Rectal smooth muscle tissue (tissue), 1 donor: ENCODE measurements around the gene SLC20A1.

Experiments used
- H3K27ac ChIP-seq: one replicate; pipeline ENCODE4 v1.7.0; 2013; ENCODE audit warnings: low read depth, low read length, inconsistent platforms
- H3K27me3 ChIP-seq: one replicate; pipeline ENCODE4 v1.7.0; 2013; ENCODE audit warnings: low read length; ENCODE audit not compliant: control insufficient read depth, insufficient read depth
- H3K36me3 ChIP-seq: one replicate; pipeline ENCODE4 v1.7.0; 2013; ENCODE audit warnings: low read length; ENCODE audit not compliant: control insufficient read depth, insufficient read depth
- H3K4me1 ChIP-seq: one replicate; pipeline ENCODE4 v1.7.0; 2013; ENCODE audit warnings: low read length; ENCODE audit not compliant: control insufficient read depth, insufficient read depth
- H3K4me3 ChIP-seq: one replicate; pipeline ENCODE4 v1.7.0; 2013; ENCODE audit warnings: low read length
- H3K9ac ChIP-seq: one replicate; pipeline ENCODE4 v1.7.0; 2013; ENCODE audit warnings: low read length

The SLC20A1 gene

DNA sequence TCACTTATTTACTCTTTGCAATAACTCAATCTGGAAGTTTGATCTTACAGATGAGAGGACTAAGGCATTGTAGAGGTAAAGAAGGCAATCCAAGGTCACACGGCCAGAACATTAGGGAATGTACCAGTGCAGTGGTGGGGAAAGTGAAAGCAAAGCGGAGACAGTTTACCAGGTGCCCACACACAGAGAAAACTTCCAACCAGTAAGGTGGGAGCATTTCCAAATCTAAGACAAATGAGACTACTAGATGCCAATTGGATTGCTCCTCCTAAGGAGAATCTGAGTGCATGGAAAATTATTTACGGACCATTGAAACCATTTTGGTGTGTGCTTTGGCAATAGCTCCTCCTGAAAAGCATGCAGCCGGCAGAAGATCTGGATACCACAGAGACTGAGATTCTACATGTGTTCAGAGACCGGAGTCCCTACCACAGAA, 34.9 kb downstream of the SLC20A1 start:
- H3K4me3 ChIP-seq = no peak overlapping the region
- H3K27ac ChIP-seq = no peak overlapping the region
- H3K9ac ChIP-seq = no peak overlapping the region
- H3K4me1 ChIP-seq = peaks cover 3% of the 10 kb centered on the region
- no peaks in the 10 kb centered on the region for H3K36me3 ChIP-seq
- no peaks in the 10 kb centered on the region for H3K27me3 ChIP-seq

DNA sequence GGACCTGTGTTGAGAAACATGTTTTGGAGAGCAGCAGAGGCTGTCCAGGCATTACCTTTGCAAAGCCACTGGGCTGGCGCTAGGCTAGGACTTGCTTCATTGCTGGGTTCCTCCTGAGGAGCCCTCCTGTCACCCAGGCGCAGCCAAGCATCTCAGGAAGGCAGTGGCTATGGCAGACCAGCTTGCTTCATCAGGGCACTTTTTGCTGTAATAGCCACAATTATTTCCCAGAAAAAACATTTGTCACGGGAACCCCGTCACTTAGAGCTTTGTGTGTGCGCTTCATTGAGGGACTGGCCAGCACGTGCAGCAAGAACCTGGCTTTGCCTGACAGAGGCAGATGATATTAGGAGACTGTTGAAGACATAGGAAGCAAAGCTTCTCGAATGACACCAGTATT, 36.4 kb downstream of the SLC20A1 start:
- Histone ChIP-seq H3K27me3 (no peaks in the 10 kb centered on the region), H3K27ac (no peak overlapping the region), H3K36me3 (no peaks in the 10 kb centered on the region), H3K9ac (no peak overlapping the region), H3K4me3 (no peak overlapping the region), H3K4me1 (peaks cover 3% of the 10 kb centered on the region)

GRCh38 chr2:112683550-112684414, 38.0 kb downstream of the SLC20A1 start:
- Histone ChIP-seq H3K4me1 (peaks cover 3% of the 10 kb centered on the region), H3K27me3 (no peaks in the 10 kb centered on the region), H3K27ac (no peak overlapping the region)

DNA sequence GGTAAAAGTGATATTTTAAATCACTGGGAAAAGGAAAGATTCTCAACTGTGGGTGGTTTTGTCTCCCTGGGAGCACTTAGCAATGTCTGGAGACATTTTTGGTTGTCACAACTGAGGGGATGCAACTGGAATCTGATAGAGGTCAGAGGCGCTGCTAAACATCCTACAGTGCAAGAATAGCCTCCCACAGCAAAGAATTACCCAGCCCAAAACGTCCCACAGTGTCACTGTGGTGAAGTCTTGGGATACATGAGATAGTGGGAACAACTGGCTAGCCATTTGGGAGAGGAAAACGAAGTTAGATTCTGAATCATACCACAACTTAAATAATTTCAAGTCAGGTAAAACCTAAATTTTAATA, 38.7 kb downstream of the SLC20A1 start:
- Histone ChIP-seq H3K4me3 (no peak overlapping the region), H3K27me3 (no peaks in the 10 kb centered on the region), H3K27ac (no peak overlapping the region), H3K4me1 (peaks cover under 1% of the 10 kb centered on the region), H3K36me3 (no peaks in the 10 kb centered on the region), H3K9ac (no peak overlapping the region)

More at GRCh38 chr2:112683550-112684414, 38.0 kb downstream of the SLC20A1 start:
- H3K4me3 ChIP-seq = no peak overlapping the region
- H3K36me3 ChIP-seq = no peaks in the 10 kb centered on the region
- no peak overlapping the region for H3K9ac ChIP-seq

DNA sequence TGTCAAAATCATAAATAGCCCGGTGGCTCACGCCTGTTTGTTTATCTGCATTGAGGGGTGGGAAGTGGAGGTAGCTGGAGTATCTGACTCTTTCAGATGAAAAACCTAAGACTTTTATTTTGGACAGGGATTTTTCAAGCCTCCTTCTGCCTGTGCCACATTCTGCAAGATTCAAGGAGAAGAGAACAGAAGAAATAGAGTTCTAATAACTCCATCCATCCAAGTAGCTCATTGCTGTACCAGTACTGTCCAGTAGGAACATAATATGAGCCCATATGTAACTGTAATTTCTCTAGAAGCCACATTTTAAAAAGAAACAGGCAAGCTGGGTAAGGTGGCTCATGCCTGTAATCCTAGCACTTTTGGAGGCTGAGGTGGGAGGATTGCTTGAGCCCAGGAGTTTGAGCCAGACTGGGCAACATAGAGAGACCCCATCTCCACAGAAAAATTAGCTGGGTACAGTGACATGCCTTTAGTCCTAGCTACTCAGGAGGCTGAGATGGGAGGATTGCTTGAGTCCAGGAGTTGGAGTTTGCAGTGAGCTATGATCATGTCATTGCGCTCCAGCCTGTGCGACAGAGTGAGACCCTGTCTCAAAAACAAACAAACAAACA, 39.6 kb downstream of the SLC20A1 start:
- no peak overlapping the region for H3K27ac ChIP-seq
- H3K27me3 ChIP-seq = no peaks in the 10 kb centered on the region
- no peaks in the 10 kb centered on the region for H3K4me1 ChIP-seq
- H3K36me3 ChIP-seq = no peaks in the 10 kb centered on the region
- H3K9ac ChIP-seq = no peak overlapping the region
- no peak overlapping the region for H3K4me3 ChIP-seq

- H3K27me3 ChIP-seq = no peaks in the 10 kb centered on the region
- H3K27ac ChIP-seq = no peak overlapping the region
- H3K36me3 ChIP-seq = no peaks in the 10 kb centered on the region
Measured at GRCh38 chr2:112686348-112687217, 40.8 kb downstream of the SLC20A1 start.

GRCh38 chr2:112687522-112687921, 41.8 kb downstream of the SLC20A1 start:
- no peaks in the 10 kb centered on the region for H3K27me3 ChIP-seq
- no peak overlapping the region for H3K27ac ChIP-seq
- H3K9ac ChIP-seq = no peak overlapping the region
- H3K36me3 ChIP-seq = no peaks in the 10 kb centered on the region
- H3K4me1 ChIP-seq = no peaks in the 10 kb centered on the region
- no peak overlapping the region for H3K4me3 ChIP-seq

More at GRCh38 chr2:112686348-112687217, 40.8 kb downstream of the SLC20A1 start:
- Histone ChIP-seq H3K4me3 (no peak overlapping the region), H3K4me1 (no peaks in the 10 kb centered on the region), H3K9ac (no peak overlapping the region)

DNA sequence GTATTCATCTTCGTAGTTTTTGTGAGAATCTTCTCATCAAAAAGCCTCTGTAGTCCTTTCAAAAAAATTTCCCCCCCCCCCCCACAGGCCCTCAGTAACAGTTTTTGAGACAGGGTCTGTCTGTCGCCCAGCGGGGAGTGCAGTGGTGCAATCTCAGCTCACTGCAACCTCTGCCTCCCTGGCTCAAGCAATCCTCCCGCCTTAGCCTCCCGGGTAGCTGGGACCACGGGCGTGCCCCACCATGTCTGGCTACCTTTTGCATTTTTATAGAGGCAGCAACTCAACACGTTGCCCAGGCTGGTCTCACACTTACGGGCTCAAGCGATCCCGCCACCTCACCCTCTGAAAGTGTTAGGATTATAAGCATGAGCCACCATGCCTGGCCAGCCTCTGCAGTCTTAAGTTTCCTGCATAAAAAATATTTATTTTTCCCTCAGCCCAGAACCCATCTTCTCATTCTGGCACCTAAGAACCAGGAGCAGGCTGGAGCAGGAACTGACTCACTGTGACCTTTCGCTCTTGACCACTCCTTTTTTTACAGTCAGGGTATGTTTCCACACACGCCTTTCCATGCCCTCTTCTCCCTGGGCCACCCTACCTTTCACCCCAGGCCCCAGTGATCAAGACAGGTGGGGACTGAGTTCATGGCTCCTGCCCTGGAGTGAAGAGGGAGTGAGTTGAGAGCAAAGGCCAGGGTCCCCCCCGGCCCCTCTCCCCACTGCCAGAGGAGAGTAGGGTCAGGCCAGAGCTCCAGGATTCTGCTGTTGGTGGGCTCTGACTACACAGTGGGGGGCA, 42.5 kb downstream of the SLC20A1 start:
- Histone ChIP-seq H3K27me3 (no peaks in the 10 kb centered on the region), H3K4me3 (no peak overlapping the region), H3K4me1 (no peaks in the 10 kb centered on the region), H3K27ac (no peak overlapping the region), H3K36me3 (no peaks in the 10 kb centered on the region), H3K9ac (no peak overlapping the region)

DNA sequence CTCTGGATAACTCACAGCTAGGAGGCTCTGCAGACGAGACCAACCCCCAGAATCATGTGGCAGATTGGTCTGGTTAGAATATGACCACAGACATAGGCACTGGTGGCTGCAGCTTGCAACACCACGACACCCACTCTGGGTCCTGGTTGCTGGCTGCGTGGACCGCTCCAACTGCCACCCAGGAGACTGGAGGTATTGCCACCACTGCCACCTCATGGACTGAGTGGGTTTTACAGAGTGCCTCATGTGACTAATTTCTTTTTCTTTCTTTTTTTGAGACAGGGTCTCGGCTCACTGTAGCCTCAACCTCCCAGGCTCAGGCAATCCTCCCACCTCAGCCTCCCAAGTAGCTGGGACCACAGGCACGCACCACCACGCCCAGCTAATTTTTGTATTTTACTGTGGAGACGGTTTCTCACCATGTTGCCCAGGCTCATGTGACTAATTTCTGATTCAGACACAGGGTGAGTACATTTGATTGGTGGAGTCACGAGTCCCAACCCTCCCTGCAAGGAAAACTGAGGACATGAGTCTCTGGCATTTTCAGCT, 45.2 kb downstream of the SLC20A1 start:
- Histone ChIP-seq H3K4me3 (no peak overlapping the region), H3K36me3 (no peaks in the 10 kb centered on the region), H3K27ac (no peak overlapping the region), H3K9ac (no peak overlapping the region), H3K4me1 (no peaks in the 10 kb centered on the region), H3K27me3 (no peaks in the 10 kb centered on the region)

DNA sequence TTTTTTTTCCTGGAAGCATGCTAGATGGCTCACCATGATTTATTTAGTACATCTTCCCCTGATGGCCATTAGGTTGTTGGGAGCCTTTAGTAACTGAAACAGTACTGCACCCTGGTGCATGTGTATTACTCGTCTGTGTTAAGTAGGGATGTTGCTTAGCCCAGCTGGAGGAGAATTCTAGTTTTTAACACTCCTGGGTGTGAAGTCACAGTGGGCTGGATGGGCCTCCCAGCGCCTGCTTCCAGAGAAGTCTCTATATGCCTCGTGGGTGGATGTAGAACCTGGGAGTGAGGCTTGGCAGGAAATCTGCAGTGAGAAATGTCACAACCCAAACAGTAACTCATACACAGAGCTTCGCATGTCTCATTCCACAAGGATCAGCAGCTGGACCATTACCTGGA, 46.1 kb downstream of the SLC20A1 start:
- no peak overlapping the region for H3K4me3 ChIP-seq
- H3K9ac ChIP-seq = no peak overlapping the region
- H3K36me3 ChIP-seq = no peaks in the 10 kb centered on the region
- H3K27ac ChIP-seq = no peak overlapping the region
- no peaks in the 10 kb centered on the region for H3K27me3 ChIP-seq
- no peaks in the 10 kb centered on the region for H3K4me1 ChIP-seq

DNA sequence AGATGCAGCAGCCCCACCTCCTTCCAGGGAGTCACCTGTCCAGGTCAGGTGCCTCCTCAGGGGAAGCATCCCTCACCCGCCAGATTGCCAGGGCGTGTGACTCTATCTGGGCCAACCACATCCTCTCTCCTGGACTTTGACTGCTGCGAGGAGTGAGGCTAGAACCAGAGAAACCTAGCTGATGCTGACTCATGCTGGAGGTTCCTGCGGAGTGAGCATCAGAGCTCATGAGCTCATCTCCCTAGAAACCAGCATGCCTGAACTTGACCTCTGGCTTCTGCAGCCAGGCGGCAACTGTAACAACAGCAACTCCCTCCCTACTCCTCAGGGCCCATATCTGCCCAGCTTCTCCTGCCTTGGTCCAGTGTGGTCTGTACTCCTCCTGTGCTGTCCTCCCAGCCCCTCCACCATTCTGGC, 46.8 kb downstream of the SLC20A1 start:
- no peak overlapping the region for H3K9ac ChIP-seq
- H3K4me1 ChIP-seq = no peaks in the 10 kb centered on the region
- H3K27me3 ChIP-seq = no peaks in the 10 kb centered on the region
- no peak overlapping the region for H3K27ac ChIP-seq
- no peak overlapping the region for H3K4me3 ChIP-seq
- no peaks in the 10 kb centered on the region for H3K36me3 ChIP-seq
